Loucy (cell line): ENCODE data around the gene SELENOI.
"Not testable (repeated sequence)": the region's sequence is repeated elsewhere in the genome, so short reads cannot be mapped to it uniquely, and the experiment has no call there.

Experiments
- CTCF ChIP-seq: fragments of 200-600 bp; sonication (generic); conservative IDR thresholded peaks from 2 replicates; pipeline ENCODE4 v1.5.1; 2014; ENCODE audit warnings: mild to moderate bottlenecking, antibody characterized with exemption, low read length
- EZH2phosphoT487 ChIP-seq: fragments of 200-600 bp; IDR thresholded peaks from 2 replicates; pipeline ENCODE4 v1.6.1; 2018; ENCODE audit warnings: antibody characterized with exemption, mild to moderate bottlenecking, moderate library complexity, borderline replicate concordance

- TF ChIP-seq CTCF, EZH2phosphoT487: not testable (repeated sequence)
Observed at GRCh38 chr2:26324479-26324878, 21.5 kb upstream of the SELENOI start.
